Activated effector memory CD4-positive, alpha-beta T cell treated with anti-CD3 and anti-CD28 coated beads, Interleukin-2, amount 50 U/mL, for 16 hours (primary cell): Measurements from ENCODE around the gene ODAM.
"Not testable (repeated sequence)": the region's sequence is repeated elsewhere in the genome, so short reads cannot be mapped to it uniquely, and the experiment has no call there.

ENCODE experiments used
- DNase-seq: peaks from one replicate; pipeline ENCODE4 v3.0.0-alpha.2; 2020

The ODAM gene

DNA sequence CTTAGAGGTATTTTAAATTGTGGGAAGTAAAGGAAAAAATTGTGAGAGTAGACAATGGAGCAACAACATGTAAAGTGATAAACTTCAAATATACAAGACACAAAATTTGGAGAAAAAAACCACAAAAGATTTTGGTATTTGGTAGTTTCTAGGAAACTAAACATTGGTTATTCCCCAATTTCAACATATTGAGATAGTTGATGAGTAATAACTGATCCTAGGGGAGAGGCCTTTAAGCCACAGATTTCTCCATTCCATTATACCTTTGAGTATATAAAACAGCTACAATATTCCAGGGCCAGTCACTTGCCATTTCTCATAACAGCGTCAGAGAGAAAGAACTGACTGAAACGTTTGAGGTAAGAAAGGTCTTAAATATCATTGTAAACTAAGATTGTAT, 30.3 kb downstream of the ODAM start, which contains the start of gene FDCSP:
TSS of gene FDCSP (plus strand) at position 301 of the 400 bp plus-strand sequence. CDS start 5,071 bp downstream, outside the sequence.
- no peak for DNase-seq

GRCh38 chr4:70236125-70236524, 40.6 kb downstream of the ODAM start:
- no peak for DNase-seq

GRCh38 chr4:70239131-70239883, 43.8 kb downstream of the ODAM start:
- no peak for DNase-seq

GRCh38 chr4:70239884-70240591, 44.5 kb downstream of the ODAM start:
- no peak for DNase-seq

GRCh38 chr4:70242297-70242696, 46.8 kb downstream of the ODAM start, which contains the start of gene CSN3:
Gene CSN3 (plus strand): TSS chr4:70242597. CDS start chr4:70244820, 2,223 bp downstream.
- DNase-seq: not testable (repeated sequence)

- no peak for DNase-seq
Observed at GRCh38 chr4:70243091-70243490, 47.6 kb downstream of the ODAM start.

- no peak for DNase-seq
Observed at GRCh38 chr4:70251250-70251944, 55.9 kb downstream of the ODAM start.

DNA sequence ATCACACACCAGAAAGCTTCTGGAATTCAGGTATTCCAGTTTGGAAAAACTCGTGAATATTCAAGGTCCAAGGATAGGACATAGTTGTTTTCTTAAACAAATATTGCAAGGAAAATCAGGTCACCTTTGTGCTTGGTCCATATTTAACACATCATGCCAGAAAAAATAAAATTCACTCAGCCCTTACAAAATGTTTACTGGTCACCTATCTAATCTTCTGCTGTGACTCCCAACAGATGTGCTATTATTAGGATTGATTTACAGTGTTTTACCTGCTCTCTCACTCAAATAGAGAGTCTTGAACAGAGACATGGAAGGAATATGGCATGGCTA, 56.4 kb downstream of the ODAM start:
- DNase-seq: no peak
